Measurements from ENCODE around the gene CARMIL1. TPM values are rescaled to one million over a fixed set of nuclear protein-coding genes. Genes with fewer than 3 reads are reported as not detected.

Gene CARMIL1
- total RNA-seq, 1 experiment from 2014 or later = 9.8 TPM

GRCh38 chr6:25307805-25308494 lies 28.8 kb downstream of the CARMIL1 start:
- DNase-seq (ENCODE audit: low read depth) = no peak

- no peak for DNase-seq (ENCODE audit: low read depth)
These were observed 30.7 kb downstream of the CARMIL1 start for GRCh38 chr6:25309886-25310285.

- peak; percentile 77 for DNase-seq (ENCODE audit: low read depth)
These were observed 32.2 kb downstream of the CARMIL1 start for GRCh38 chr6:25311331-25311840.

GRCh38 chr6:25312034-25312620 lies 33.0 kb downstream of the CARMIL1 start:
- peak; percentile 28 for DNase-seq (ENCODE audit: low read depth)

- peak; percentile 90 for DNase-seq (ENCODE audit: low read depth)
These were observed 33.5 kb downstream of the CARMIL1 start for GRCh38 chr6:25312703-25313102.

- no peak for DNase-seq (ENCODE audit: low read depth)
These were observed 35.5 kb downstream of the CARMIL1 start for GRCh38 chr6:25314509-25315175.

- DNase-seq (ENCODE audit: low read depth) = no peak
These were observed 36.3 kb downstream of the CARMIL1 start for GRCh38 chr6:25315194-25316177.

- DNase-seq (ENCODE audit: low read depth) = no peak
These were observed 37.5 kb downstream of the CARMIL1 start for GRCh38 chr6:25316626-25317025.

- no peak for DNase-seq (ENCODE audit: low read depth)
These were observed 39.4 kb downstream of the CARMIL1 start for GRCh38 chr6:25318589-25318988.

- peak; percentile 4 for DNase-seq (ENCODE audit: low read depth)
These were observed 41.3 kb downstream of the CARMIL1 start for GRCh38 chr6:25320459-25320858.

- no peak for DNase-seq (ENCODE audit: low read depth)
These were observed 43.5 kb downstream of the CARMIL1 start for GRCh38 chr6:25322692-25323091.

- no peak for DNase-seq (ENCODE audit: low read depth)
These were observed 45.0 kb downstream of the CARMIL1 start for GRCh38 chr6:25324066-25324762.

- DNase-seq (ENCODE audit: low read depth) = no peak
These were observed 47.0 kb downstream of the CARMIL1 start for GRCh38 chr6:25326126-25326525.

GRCh38 chr6:25326960-25327359 lies 47.8 kb downstream of the CARMIL1 start:
- DNase-seq (ENCODE audit: low read depth) = no peak

GRCh38 chr6:25327432-25327831 lies 48.3 kb downstream of the CARMIL1 start:
- no peak for DNase-seq (ENCODE audit: low read depth)

- DNase-seq (ENCODE audit: low read depth) = no peak
These were observed 50.1 kb downstream of the CARMIL1 start for GRCh38 chr6:25329161-25329817.

GRCh38 chr6:25329982-25330381 lies 50.8 kb downstream of the CARMIL1 start:
- no peak for DNase-seq (ENCODE audit: low read depth)

GRCh38 chr6:25330796-25331685 lies 51.9 kb downstream of the CARMIL1 start:
- no peak for DNase-seq (ENCODE audit: low read depth)

GRCh38 chr6:25332165-25332564 lies 53.0 kb downstream of the CARMIL1 start:
- no peak for DNase-seq (ENCODE audit: low read depth)

Measured in HT1080 (cell line).